ENCODE measurements around the gene IER2.
"Not testable (repeated sequence)": the region's sequence is repeated elsewhere in the genome, so short reads cannot be mapped to it uniquely, and the experiment has no call there.

IER2 gene

DNA sequence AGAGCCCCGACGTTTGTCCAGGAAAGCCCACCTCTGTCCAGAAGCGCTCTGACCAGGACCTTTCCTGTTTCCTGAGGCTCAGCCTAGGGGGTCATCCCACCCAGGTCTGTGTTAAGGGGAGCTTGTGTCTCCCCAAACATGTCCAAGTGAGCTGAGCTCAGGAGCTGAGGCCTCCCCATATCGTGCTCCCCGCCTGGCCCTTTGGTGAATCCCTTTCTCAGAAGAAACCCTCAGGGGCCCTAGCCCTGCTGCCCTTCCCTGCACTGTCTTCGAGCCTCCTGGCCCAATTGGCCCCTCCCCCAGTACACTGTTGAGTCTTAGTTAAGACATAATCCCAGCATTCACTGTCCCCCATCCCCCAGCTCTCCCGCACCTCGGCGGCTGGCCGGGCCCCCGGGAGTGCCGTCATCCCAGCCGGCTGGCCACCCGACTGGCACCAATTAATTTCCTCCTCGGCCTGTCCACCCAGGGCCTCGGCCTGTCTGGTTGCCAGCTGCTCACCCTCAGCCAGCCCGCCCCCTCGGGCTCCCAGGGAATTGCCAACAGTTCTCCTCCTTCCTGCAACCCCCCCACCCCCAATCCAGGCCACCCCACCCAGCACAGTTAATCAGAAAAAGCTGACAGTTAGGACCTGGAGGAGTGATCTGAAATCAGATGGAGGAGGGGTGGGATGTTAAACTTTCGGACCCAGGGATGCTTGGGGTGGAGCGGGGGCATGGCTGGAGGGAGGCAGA is 13.6 kb downstream of the IER2 start:
- no peak for DNase-seq (ENCODE audit: low read depth, low spot score)

DNA sequence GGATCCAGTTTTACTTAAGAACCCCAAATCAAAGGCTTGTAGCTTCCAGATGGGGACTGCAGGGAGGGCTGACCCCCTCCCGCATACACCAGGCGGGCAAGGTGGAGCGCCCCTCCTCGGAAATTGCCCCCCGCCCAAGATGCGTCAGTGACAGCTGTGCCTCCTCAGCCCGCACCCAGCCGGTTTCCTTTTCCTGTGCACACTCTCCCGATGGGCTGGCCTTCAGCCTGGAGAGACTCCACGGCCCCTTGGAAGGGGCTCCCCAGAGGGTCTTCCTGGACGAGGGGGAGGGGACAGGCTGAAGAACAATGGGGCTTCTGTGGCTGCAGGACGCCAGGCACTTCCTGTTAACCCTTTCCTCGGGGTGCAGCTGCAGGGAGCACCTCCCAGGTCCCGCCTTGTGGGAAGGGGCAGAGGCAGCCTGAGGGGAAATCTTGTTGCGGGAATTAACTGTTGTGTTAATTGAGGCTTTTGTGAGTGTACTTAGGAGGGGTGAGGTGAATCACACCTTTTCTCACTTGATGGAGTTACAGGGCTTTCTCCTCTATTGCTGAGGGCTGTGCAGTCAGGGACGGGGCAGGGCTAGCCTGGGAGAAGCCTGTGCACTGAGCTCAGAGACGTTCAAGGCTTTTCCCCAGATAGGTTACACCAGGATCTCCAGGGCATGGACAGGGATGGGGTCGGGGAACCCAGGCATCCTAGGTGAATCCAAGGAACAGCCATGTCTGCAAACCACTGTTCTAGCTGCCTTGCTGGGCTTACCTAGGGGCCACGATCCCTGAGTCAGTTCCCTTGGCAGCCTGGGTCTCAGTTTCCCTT is 14.3 kb downstream of the IER2 start:
- DNase-seq (ENCODE audit: low read depth, low spot score): no peak

- DNase-seq (ENCODE audit: low read depth, low spot score): no peak
These were observed 15.2 kb downstream of the IER2 start for GRCh38 chr19:13165162-13165997.

- DNase-seq (ENCODE audit: low read depth, low spot score): not testable (repeated sequence)
These were observed 15.9 kb downstream of the IER2 start for GRCh38 chr19:13166151-13166550.

GRCh38 chr19:13169769-13170168 is 19.6 kb downstream of the IER2 start:
- no peak for DNase-seq (ENCODE audit: low read depth, low spot score)

- no peak for DNase-seq (ENCODE audit: low read depth, low spot score)
These were observed 20.9 kb downstream of the IER2 start for GRCh38 chr19:13171146-13171545.

GRCh38 chr19:13172346-13173138 is 22.3 kb downstream of the IER2 start:
- no peak for DNase-seq (ENCODE audit: low read depth, low spot score)

- no peak for DNase-seq (ENCODE audit: low read depth, low spot score)
These were observed 23.0 kb downstream of the IER2 start for GRCh38 chr19:13173139-13173737.

DNA sequence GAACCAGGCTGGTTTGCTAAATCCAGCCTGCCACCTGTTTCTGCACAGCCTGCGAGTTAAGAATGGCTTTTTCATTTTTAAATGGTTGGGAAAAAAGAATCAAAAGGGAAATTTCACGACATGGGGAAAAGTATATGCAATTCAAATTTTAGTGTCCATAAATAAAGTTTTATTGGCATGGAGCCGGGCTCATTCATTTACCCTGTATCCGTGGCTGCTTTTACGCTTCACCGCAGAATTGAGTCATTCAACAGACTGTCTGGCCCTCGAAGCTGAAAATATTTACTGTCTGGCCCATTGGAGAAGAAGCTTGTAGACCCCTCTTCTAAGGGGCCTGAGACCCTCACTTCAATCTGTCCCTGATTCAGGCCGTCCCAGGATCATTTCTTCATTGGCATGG is 26.1 kb downstream of the IER2 start:
- no peak for DNase-seq (ENCODE audit: low read depth, low spot score)

DNA sequence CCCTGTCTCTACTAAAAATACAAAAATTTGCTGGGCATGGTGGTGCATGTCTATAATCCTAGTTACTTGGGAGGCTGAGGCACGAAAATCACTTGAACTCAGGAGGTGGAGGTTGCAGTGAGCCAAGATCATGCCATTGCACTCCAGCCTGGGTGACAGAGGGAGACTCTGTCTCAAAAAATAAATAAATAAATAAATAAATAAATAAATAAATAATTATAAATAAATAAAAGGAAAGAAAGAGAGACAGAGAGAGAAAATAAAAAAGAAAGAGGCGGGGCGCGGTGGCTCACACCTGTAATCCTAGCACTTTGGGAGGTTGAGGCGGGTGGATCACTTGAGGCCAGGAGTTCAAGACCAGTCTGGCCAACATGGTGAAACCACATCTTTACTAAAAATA is 27.4 kb downstream of the IER2 start:
- DNase-seq (ENCODE audit: low read depth, low spot score): not testable (repeated sequence)

DNA sequence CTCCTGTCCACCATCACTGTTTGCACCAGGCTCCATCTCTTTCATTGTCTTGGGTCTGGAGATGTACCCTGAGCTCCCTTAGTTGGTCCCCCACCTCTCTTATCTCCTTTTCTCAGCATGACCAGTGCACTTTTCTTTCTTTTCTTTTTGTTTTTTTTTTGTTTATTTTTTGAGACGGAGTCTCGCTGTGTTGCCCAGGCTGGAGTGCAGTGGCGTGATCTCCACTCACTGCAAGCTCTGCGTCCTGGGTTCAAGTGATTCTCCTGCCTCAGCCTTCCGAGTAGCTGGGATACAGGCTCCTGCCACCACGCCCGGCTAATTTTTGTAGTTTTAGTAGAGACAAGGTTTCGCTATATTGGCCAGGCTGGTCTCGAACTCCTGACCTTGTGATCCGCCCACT is 28.1 kb downstream of the IER2 start:
- DNase-seq (ENCODE audit: low read depth, low spot score): not testable (repeated sequence)

DNA sequence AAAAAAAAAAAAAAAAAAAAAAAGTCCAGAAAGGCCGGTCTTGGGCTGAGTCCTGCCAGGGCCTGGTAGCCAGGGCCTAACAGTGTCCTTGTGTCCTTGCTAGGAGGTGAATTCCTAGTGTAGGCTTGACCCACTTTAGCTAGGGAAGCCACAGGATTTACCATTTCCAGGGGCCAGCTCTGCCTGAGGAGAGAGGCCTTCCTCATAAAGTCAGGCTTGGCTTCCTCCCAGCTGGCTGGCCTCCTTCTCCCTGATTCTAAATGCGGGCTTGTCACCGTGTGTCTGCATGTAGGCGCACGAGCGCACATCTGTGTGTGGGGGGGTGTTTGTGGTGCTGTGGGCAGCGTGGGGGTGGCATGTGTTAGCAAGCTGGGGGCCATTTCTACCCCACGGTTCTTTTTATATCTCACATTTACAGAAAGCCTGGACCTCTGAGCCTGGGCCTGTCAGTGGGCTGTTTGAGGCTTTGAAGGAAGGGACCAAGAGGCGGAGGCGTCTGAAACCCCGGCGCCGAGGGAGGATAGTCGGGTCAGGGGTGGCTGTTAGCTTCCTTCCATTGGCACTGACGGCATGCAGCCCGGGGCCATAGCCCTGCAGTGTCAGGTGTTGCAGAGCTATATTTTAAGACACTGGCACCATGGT is 31.7 kb downstream of the IER2 start:
- no peak for DNase-seq (ENCODE audit: low read depth, low spot score)

DNA sequence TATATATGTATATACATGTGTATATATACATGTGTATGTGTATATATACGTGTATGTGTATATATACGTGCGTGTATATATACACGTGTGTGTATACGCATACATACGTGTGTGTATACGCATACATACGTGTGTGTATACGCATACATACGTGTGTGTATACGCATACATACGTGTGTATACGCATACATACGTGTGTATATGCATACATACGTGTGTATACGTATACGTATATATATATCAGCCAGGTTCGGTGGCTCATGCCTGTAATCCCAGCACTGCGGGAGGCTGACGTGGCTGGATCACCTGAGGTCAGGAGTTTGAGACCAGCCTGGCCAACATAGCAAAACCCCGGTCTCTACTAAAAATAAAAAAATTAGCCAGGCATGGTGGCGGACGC is 34.7 kb downstream of the IER2 start:
- DNase-seq (ENCODE audit: low read depth, low spot score): not testable (repeated sequence)

DNA sequence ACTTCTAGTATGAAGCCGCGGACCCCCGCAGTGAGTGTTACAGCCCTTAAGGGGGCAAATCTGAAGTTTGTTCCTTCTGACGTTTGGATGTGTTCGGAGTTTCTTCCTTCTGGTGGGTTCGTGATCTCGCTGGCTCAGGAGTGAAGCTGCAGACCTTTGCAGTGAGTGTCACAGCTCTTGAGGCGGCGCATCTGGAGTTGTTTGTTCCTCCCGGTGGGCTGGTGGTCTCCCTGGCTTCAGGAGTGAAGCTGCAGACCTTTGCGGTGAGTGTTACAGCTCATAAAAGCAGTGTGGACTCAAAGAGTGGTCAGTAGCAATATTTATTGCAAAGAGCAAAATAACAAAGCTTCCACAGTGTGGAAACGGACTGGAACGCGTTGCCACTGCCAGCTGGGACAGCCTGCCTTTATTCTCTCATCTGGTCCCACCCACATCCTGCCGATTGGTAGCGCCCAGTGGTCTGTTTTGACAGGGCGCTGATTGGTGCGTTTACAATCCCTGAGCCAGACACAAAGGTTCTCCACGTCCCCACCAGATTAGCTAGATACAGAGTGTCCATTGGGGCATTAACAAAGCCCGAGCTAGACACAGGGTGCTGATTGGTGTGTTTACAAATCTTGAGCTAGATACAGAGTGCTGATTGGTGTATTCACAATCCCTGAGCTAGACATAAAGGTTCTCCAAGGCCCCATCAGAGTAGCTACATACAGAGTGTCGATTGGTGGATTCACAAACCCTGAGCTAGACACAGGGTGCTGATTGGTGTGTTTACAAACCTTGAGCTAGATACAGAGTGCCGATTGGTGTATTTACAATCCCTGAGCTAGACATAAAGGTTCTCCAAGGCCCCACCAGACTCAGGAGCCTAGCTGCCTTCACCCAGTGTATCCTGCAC is 35.8 kb downstream of the IER2 start:
- not testable (repeated sequence) for DNase-seq (ENCODE audit: low read depth, low spot score)

GRCh38 chr19:13186688-13187087 is 36.5 kb downstream of the IER2 start:
- not testable (repeated sequence) for DNase-seq (ENCODE audit: low read depth, low spot score)

- no peak for DNase-seq (ENCODE audit: low read depth, low spot score)
These were observed 37.2 kb downstream of the IER2 start for GRCh38 chr19:13187419-13187818.

GRCh38 chr19:13189600-13189999 is 39.4 kb downstream of the IER2 start:
- no peak for DNase-seq (ENCODE audit: low read depth, low spot score)

GRCh38 chr19:13190781-13191540 is 40.8 kb downstream of the IER2 start:
- no peak for DNase-seq (ENCODE audit: low read depth, low spot score)

GRCh38 chr19:13195678-13196077 is 45.5 kb downstream of the IER2 start:
- DNase-seq (ENCODE audit: low read depth, low spot score): peak; percentile 70
